ENCODE measurements around the gene BCAP29.

DNA sequence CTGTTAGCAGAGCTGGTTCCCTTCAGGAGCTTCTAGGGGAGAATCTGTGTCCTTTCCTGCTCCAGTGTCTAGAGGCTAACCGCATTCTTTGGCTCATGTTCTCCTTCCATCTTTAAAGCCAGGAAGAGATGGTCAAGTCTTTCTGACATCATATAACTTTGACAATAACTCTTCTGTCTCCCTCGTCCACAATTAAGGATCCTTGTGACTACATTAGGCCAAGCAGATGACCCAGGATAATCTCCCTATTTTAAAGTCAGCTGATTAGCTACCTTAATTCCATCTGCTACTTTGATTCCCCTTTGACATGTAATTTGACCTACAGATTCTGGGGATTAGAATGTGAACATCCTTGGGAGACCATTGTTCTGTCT lies 52.4 kb downstream of the BCAP29 start:
- TF ChIP-seq POLR2AphosphoS5 (IDR thresholded peaks at IDR 0.05; ENCODE audit: low read depth, low read length) = no peak
- TF ChIP-seq POLR2A (IDR thresholded peaks at IDR 0.05; ENCODE audit: borderline replicate concordance, extremely low read depth, insufficient read depth, insufficient read length) = no peak
